Ectodermal cell (in vitro differentiated cells): ENCODE measurements around the gene AGBL4.

Source experiments
- H3K27ac ChIP-seq: 2 replicates; pipeline ENCODE4 v1.7.0; 2013; ENCODE audit warnings: mild to moderate bottlenecking, low read depth, low read length; ENCODE audit not compliant: insufficient read depth, poor library complexity, severe bottlenecking
- H3K27me3 ChIP-seq: 2 replicates; pipeline ENCODE4 v1.7.0; 2013; ENCODE audit warnings: mild to moderate bottlenecking, low read length; ENCODE audit not compliant: insufficient read depth, control insufficient read depth, poor library complexity, severe bottlenecking
- H3K36me3 ChIP-seq: one replicate; pipeline ENCODE4 v1.7.0; 2013; ENCODE audit warnings: low read length; ENCODE audit not compliant: control insufficient read depth, insufficient read depth
- H3K4me1 ChIP-seq: one replicate; pipeline ENCODE4 v1.7.0; 2013; ENCODE audit warnings: low read length; ENCODE audit not compliant: control insufficient read depth, insufficient read depth
- H3K4me3 ChIP-seq: 2 replicates; pipeline ENCODE4 v1.7.0; 2013; ENCODE audit warnings: low read depth, low read length, control low read depth; ENCODE audit not compliant: insufficient read depth
- H3K9me3 ChIP-seq: 2 replicates; pipeline ENCODE4 v1.7.0; 2013; ENCODE audit warnings: mild to moderate bottlenecking, low read length, moderate library complexity; ENCODE audit not compliant: control insufficient read depth
- WGBS, 2 experiments: methylation state at CpG; one replicate each; pipeline ENCODE4 v1.1.7; 2013; ENCODE audit warnings: missing lambda C conversion rate in 2 of 2; 5-methylcytosine and 5-hydroxymethylcytosine counted together

Gene AGBL4

GRCh38 chr1:48568501-48568900 is 1455.3 kb downstream of the AGBL4 start:
- 86 to 98% methylated on average over 2 of the region's 2 CpGs for WGBS, 2 experiments
- Histone ChIP-seq H3K4me1 (no peaks in the 10 kb centered on the region), H3K9me3 (no peaks in the 10 kb centered on the region), H3K27me3 (no peaks in the 10 kb centered on the region), H3K36me3 (no peaks in the 10 kb centered on the region), H3K4me3 (no peak overlapping the region), H3K27ac (no peak overlapping the region)

DNA sequence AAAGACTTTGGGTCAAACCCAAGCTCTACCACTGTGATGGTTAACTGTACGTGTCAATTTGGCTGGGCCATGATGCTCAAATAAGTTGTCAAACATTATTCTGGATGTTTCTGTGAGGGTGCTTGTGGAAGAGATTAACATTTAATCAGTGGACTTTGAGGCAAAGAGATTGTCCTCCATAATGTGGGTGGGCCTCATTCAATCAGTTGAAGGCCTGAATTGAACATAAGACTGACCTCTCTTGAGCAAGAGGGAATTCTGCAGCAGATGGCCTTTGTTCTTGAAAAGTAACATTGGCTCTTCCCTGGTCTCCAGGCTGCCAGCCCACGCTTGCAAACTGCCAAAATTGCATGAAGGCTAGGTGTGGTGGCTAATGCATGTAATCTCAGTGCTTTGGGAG is 1457.3 kb downstream of the AGBL4 start:
- Histone ChIP-seq H3K4me1 (no peaks in the 10 kb centered on the region), H3K36me3 (no peaks in the 10 kb centered on the region), H3K27me3 (no peaks in the 10 kb centered on the region), H3K4me3 (no peak overlapping the region), H3K9me3 (no peaks in the 10 kb centered on the region), H3K27ac (no peak overlapping the region)
- 87 to 91% methylated on average over 2 of the region's 2 CpGs for WGBS, 2 experiments

DNA sequence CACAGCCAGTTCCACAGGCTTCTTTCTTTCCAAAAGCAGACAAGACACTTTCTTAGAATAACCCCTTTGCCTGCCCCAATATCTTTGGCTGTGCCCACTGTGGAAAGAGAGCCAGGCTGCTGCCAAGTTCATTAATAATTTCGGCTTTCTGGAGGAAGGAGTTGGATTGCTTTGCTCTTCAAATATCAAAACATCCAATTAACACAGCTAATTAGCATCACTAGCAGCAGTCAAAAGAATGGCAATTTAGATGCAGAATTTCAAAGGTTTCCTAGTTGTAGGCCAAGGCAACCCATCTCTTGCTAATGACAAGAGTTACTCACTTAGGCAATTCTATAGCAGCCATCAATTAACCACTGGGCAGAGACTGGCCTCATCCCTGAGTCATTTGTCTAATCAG is 1460.7 kb downstream of the AGBL4 start:
- no peaks in the 10 kb centered on the region for H3K36me3 ChIP-seq
- no peaks in the 10 kb centered on the region for H3K4me1 ChIP-seq
- 89 to 92% methylated on average over 1 of the region's 1 CpG for WGBS, 2 experiments
- H3K4me3 ChIP-seq, result no peak overlapping the region
- no peaks in the 10 kb centered on the region for H3K27me3 ChIP-seq
- H3K9me3 ChIP-seq, result no peaks in the 10 kb centered on the region
- H3K27ac ChIP-seq, result no peak overlapping the region

DNA sequence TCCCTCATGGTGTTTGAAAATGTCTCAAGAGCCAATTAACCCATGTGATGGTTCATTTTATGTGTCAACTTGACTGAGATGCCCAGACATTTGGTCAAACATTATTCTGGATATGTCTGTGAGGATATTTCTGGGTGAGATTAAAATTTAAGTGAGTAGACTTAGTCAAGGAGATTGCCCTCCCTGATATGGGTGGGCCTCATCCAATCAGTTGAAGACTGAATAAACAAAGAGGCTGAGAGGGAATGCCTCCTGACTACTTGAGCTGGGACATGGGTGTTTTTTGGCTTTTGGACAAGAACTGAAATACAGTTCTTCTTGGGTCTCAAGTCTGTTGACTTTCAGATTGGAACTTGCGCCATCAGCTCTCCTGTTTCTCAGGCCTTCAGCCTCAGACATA is 1462.3 kb downstream of the AGBL4 start:
- Histone ChIP-seq H3K4me3 (no peak overlapping the region), H3K27ac (no peak overlapping the region), H3K9me3 (no peaks in the 10 kb centered on the region), H3K27me3 (no peaks in the 10 kb centered on the region), H3K4me1 (no peaks in the 10 kb centered on the region), H3K36me3 (no peaks in the 10 kb centered on the region)
- 93% methylated on average over 1 of the region's 1 CpG for WGBS, 2 experiments

DNA sequence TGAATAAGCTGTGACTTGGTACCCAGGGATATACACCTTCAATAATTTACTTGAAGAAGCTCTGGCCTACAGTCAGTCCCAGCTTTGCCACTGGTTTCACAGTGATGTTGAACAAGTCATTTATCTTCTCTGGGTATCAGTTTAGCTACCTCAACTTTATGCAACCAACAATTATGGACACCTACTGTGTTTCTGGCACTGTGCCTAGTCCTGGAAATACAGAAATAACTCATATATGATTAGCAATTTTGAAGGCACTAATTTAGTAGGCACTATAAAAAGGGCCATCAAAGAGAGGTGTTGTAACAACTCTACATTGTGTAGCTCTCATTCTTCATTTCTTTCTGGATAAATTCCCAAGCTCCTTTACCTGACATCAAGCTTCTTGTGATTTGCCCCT is 1463.2 kb downstream of the AGBL4 start:
- no peak overlapping the region for H3K4me3 ChIP-seq
- H3K27me3 ChIP-seq, result no peaks in the 10 kb centered on the region
- H3K36me3 ChIP-seq, result no peaks in the 10 kb centered on the region
- no peaks in the 10 kb centered on the region for H3K4me1 ChIP-seq
- H3K9me3 ChIP-seq, result no peaks in the 10 kb centered on the region
- H3K27ac ChIP-seq, result no peak overlapping the region

DNA sequence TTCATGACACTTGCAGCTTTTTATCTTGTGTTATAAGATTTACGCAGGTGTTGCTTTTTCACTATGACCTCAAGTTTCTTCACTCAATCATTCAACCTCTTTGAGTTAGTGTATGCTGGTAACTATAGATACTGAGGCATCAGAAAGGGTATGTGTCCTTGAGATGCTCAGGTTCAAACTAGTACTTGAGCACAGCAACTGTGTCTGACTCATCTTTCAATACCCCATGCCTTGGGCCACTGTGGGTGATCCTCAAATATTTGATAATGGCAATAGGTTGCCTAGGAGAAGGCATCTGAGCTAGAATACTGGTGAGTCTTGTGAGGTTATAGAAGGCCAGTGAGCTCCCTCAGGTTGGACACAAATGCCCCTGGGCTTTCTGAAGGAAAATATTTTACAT is 1463.6 kb downstream of the AGBL4 start:
- no peaks in the 10 kb centered on the region for H3K27me3 ChIP-seq
- no peaks in the 10 kb centered on the region for H3K9me3 ChIP-seq
- no peak overlapping the region for H3K4me3 ChIP-seq
- no peaks in the 10 kb centered on the region for H3K4me1 ChIP-seq
- H3K36me3 ChIP-seq, result no peaks in the 10 kb centered on the region
- WGBS, 2 experiments, result 100% methylated on average over 1 of the region's 1 CpG; no CpG with 5 or more reads in 1 of the 2 experiments
- no peak overlapping the region for H3K27ac ChIP-seq

- no peaks in the 10 kb centered on the region for H3K4me1 ChIP-seq
- WGBS, 2 experiments, result 94 to 97% methylated on average over 2 of the region's 2 CpGs
- H3K4me3 ChIP-seq, result no peak overlapping the region
- no peaks in the 10 kb centered on the region for H3K9me3 ChIP-seq
- H3K36me3 ChIP-seq, result no peaks in the 10 kb centered on the region
- H3K27me3 ChIP-seq, result no peaks in the 10 kb centered on the region
- no peak overlapping the region for H3K27ac ChIP-seq
Measured at GRCh38 chr1:48558366-48558765, 1465.4 kb downstream of the AGBL4 start.

- 87% methylated on average over 5 of the region's 5 CpGs for WGBS, 2 experiments
- no peaks in the 10 kb centered on the region for H3K27me3 ChIP-seq
- H3K4me1 ChIP-seq, result no peaks in the 10 kb centered on the region
- H3K4me3 ChIP-seq, result no peak overlapping the region
- no peaks in the 10 kb centered on the region for H3K9me3 ChIP-seq
- H3K27ac ChIP-seq, result no peak overlapping the region
- no peaks in the 10 kb centered on the region for H3K36me3 ChIP-seq
Measured at GRCh38 chr1:48556186-48556850, 1467.4 kb downstream of the AGBL4 start.

GRCh38 chr1:48555271-48555670 is 1468.5 kb downstream of the AGBL4 start:
- no peaks in the 10 kb centered on the region for H3K4me1 ChIP-seq
- H3K9me3 ChIP-seq, result no peaks in the 10 kb centered on the region
- H3K4me3 ChIP-seq, result no peak overlapping the region
- 93 to 95% methylated on average over 2 of the region's 2 CpGs for WGBS, 2 experiments
- no peaks in the 10 kb centered on the region for H3K27me3 ChIP-seq
- H3K27ac ChIP-seq, result no peak overlapping the region
- no peaks in the 10 kb centered on the region for H3K36me3 ChIP-seq

DNA sequence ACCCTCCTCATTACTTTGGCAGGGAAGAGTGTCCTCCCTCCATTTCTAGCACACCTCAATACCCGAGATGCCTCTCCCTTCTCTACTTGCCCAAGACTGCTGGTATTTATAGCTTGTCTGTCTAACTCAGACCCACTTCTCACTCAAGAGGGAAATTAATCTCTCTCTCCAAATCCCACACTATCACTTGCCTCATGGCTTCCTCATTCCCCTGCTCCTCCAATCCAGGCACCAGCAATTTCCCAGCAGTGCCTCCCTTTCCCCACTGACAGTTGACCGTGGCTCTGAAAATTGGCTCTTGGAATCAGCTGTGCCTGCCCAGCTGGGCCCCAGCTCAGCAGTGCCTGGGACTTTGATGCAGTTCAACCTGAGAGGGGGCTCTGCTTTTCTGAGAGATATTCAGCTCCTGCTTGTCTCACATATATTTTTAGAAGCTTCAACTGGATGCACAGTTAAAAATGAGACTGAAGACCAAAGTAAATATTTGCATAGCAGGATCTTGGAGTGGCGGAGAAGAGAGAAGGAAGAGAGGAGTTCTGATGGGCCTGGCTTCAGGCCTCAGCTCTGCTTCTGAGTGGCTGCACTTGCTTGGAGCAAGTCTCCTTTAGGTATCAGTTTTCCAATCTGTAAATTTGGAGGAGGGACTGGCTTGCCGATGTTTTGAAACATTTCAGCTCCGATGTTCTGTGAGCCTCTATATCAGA is 1470.7 kb downstream of the AGBL4 start:
- no peak overlapping the region for H3K4me3 ChIP-seq
- H3K27ac ChIP-seq, result no peak overlapping the region
- H3K9me3 ChIP-seq, result no peaks in the 10 kb centered on the region
- no peaks in the 10 kb centered on the region for H3K27me3 ChIP-seq
- H3K4me1 ChIP-seq, result no peaks in the 10 kb centered on the region
- 90 to 92% methylated on average over 5 of the region's 5 CpGs for WGBS, 2 experiments
- no peaks in the 10 kb centered on the region for H3K36me3 ChIP-seq
